ENCODE measurements around the gene EMCN.
"Not testable (repeated sequence)": the region's sequence is repeated elsewhere in the genome, so short reads cannot be mapped to it uniquely, and the experiment has no call there.

Gene EMCN

DNA sequence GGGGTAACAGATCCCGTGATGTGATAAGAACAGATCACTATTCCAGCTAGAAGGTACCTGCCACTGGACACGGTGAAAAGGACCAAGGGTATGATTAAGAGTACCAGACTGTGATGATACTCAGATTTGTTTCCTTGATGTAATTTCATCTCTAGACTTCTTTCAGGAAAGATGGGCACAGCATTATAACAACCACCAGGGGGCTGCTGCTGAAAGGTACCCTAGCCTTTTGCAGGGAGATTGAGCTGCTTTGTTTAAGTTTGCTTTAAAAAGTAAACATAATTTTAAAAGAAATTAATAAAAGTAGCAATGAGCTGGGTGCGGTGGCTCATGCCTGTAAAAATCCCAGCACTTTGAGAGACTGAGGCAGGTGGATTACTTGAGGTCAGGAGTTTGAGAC, 145.4 kb downstream of the EMCN start:
- no peak for DNase-seq

DNA sequence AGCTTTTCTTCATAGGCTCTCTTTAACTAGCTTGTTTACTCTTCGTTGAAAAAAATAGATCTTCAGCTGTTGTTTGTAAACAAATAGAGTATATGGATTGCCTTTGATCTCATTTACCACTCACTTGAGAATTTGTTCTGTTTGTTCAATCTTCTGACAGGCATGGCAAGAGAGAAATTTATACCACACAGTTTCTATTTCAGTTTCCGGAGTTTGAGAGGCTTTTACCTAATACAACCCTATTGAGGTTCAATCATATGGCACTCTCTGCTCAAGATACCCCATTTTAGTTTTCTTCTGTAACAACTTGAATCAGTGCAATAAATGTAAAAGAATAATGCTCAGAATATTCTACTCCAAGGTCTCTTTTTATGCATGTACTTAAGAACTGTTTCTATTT, 148.0 kb downstream of the EMCN start:
- DNase-seq = no peak

DNA sequence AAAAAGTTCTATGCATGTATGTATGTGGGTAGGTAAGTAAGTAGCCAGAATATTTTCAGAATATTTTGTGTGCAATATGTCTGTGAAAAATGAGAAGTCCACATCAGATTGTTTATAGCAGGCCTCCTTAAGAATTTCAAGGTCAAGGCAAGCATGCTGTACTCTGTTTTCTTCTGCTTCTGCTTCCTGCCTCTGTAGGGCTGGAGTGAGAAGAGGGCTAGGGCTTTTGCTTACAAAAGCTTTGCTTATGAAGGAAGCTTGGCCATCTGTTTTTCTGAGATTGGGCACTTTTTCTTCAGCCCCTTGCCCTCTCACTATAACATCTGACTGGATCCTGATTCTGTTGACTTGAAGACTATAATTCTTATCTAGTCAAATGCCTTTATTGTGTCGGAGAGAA, 150.4 kb downstream of the EMCN start:
- DNase-seq = no peak

DNA sequence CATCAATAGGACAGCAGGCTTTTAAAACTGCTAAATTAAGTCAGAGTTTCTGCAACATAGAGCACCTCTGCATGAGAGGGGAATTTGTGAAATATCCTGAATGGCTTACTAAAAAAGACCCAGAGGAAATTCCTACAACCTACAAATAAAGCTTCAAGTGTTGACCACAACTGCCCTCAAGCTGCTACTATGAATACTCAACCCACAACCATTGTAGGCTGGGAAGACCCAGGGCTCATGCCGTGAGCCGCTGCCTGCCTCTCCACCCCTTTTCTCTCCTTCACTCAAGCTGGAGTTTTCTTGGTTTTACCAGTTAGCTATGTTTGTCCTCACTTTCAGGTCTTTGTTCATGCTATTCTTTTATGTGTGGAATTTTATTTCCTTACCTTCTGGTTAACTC, 151.6 kb downstream of the EMCN start:
- no peak for DNase-seq

DNA sequence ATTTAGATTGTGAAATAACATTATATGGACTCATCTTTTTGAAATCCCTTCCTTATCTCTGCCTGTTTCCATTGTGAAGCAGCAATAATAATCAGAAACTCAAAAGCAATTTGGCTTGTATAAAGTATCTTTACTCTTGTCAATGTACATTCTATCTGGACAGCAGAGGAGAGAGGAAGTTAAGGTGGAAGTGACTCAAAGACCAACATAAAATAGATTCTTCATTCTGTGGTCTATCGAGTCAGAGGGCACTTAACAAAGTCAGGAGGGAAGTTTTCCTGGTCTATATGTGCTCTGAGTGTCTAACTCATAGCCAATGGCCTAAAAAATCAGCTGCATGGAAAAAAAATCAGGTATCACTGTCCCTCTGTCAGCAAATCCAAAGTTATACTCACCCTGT, 155.5 kb downstream of the EMCN start:
- no peak for DNase-seq

DNA sequence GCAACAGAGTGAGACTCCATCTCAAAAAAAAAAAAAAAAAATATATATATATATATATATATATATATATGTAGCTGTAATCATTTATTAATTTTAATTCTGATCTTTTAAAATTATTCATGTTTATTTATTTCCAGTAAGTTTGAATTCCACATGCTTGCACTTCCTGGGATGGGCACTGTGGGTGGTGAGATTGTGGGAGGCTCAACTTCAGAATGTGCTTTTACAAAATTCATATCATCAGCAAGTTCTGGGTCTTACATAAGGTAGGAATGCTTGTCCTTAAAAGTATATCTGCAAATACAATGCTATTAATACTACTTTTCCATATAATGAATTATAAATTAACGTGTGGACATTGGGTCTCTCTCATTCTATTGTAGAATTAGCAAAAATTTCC, 156.5 kb downstream of the EMCN start:
- no peak for DNase-seq

DNA sequence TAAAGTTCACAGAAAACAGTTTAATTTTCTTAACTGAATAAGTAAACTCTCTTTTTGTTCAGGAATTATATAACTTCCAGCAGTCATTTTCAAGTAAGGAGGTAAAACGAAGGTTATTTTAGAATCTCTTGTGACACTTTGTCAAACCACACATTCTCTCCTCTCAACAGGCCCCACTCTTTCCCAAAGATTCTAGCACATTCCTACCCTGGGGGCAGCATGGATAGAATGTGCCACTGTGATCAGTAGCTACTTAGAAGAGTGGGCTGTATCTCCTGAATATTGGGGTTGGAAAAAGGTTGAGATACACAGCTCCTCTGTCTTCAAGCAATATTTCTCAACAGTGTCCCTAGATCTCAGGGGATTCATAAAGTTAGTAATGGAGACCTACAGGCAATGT, 157.6 kb downstream of the EMCN start:
- DNase-seq = no peak

DNA sequence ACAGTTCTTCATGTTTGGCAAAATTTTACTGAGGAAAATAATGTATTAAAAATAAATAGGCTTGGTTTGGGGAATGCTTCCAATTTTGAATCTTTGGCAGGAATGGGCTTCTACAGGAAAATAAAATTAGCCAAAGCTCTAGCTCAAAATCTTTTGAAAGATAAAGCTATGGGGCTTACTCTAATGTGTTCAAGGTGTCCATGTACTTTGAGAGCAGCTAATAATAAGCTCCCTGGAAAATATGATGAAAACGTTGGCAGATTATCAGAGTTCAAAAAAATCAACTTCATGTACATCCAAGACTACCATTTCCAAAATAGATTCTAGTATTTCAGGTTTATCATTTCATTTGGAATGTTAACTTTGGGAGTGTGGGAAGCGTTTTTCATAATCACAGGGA, 158.4 kb downstream of the EMCN start:
- DNase-seq = no peak

DNA sequence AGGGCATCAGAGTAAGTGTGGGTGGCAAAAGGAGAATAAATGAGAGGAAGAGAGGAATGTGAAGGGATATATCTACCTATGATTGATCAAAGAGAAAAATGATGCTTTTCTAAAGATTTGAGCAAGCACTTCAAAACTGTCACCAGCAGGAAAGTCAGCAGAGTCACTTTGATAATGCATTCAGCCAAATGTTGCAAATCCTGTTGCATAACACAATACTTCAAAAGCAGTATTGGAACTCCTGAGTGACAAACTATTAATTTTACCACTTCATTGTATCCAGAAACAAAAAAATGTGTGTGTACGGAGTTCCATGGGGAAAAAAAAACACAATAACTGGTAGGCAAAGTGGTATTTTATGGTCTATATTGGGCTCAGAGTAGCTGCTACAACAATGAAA, 160.3 kb downstream of the EMCN start:
- DNase-seq = no peak

DNA sequence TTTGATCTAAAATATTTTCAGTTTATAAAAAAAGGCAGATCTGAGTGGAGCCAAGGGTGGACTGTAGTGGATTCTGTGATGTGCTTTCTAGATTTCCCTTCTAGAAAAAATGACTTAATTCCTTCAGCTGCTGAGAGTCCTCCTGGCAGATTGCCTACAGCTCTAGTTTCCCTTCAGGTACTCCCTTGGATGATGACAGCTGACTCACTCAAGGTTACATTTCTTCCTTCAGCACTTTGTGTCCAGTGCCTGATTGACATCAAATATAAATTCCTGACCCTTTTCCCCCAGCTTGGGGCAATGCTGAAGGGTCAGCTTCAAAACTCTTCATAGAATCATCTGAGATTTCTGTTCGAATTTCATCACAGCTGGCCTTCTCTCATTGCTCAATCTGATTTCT, 161.7 kb downstream of the EMCN start:
- DNase-seq = no peak

DNA sequence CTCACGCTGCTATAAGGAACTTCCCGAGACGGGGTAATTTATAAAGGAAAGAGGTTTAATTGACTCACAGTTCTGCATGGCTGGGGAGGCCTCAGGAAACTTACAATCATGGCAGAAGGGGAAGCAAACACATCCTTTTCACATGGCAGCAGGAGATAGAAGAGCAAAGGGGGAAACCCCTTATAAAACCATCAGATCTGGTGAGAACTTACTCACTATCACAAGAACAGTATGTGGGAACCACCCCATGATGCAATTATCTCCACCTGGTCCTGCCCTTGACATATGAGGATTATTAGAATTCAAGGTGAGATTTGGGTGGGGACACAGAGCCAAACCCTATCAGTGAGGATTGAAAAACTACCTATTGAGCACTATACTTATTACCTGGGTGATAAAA, 165.5 kb downstream of the EMCN start:
- not testable (repeated sequence) for DNase-seq

DNA sequence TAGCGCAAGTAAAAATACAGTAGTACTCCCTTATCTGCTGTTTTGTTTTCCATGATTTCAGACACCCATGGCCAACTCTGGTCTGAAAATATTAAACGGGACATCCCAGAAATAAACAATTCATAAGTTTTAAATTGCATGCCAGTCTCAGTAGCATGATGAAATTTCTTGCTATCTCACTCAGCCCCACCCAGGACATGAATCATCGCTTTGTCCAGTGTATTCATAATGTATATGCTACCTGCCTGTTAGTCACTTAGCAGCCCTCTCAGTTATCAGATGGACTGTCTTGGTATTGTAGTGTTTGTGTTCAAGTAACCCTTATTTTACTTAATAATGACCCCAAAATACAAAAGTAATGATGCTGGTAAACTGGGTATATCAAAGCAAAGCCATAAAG, 169.3 kb downstream of the EMCN start:
- DNase-seq = no peak

DNA sequence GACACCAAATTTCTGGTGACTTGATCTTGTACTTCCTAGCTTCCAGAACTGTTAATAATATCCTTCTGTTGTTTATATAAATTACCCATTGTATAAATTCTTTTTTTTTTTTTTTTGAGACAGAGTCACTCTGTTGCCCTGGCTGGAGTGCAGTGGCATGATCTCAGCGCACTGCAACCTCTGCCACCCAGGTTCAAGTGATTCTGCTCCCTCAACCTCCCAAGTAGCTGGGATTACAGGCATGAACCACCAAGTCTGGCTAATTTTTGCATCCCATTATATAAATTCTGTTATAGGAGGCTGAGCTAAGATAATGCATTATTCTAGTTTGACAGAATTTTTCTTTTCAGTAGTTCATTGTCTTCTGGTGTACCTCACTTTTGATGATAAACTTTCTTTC, 170.6 kb downstream of the EMCN start:
- no peak for DNase-seq

DNA sequence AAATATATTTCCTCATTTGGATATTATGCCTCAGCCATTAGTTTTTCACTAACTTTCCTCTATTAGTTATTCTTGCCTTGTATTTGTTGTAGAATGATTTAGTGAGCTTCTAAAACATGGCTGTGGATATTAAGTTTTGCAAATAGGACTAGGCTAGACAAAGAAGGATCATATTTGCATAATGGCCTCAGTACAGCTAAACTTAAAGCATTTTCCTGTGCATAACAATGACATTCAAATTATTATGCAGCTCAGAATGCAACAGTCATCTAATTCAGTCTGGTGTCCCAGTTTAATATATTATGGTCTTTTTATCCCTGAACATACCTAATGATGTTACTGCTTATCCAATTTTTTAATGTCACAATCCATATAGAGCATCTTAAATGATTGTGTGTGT, 172.2 kb downstream of the EMCN start:
- no peak for DNase-seq

All from NCI-H524 (cell line).